Liver (tissue), 9 donors: ENCODE measurements around the gene SLC9C1. TPM values are rescaled to one million over a fixed set of nuclear protein-coding genes. Genes with fewer than 3 reads are reported as not detected.

Source experiments
- DNase-seq: peaks from one replicate; pipeline ENCODE4 v3.0.0-alpha.2; 2017; ENCODE audit warnings: low spot score
- H3K27ac ChIP-seq, 2 donors: one replicate each; pipeline ENCODE4 v1.7.0; 2013; ENCODE audit warnings: inconsistent platforms in 2 of 2, low read length in 2 of 2, control low read depth in 1 of 2, low read depth in 1 of 2, mild to moderate bottlenecking in 1 of 2
- H3K27me3 ChIP-seq, 4 donors: one replicate each; pipeline versions ENCODE4 v1.6.1 to v1.7.0; 2013; ENCODE audit warnings: low read length in 3 of 4, inconsistent platforms in 1 of 4, mild to moderate bottlenecking in 1 of 4, moderate library complexity in 1 of 4; ENCODE audit not compliant: control insufficient read depth in 4 of 4, insufficient read depth in 4 of 4
- H3K36me3 ChIP-seq, 4 donors: one replicate each; pipeline versions ENCODE4 v1.6.1 to v1.7.0; 2013; ENCODE audit warnings: low read length in 3 of 4, mild to moderate bottlenecking in 3 of 4, low read depth in 1 of 4, moderate library complexity in 1 of 4; ENCODE audit not compliant: control insufficient read depth in 4 of 4, insufficient read depth in 3 of 4
- H3K4me1 ChIP-seq, 4 donors: one replicate each; pipeline versions ENCODE4 v1.6.1 to v1.7.0; 2013; ENCODE audit warnings: low read length in 3 of 4, mild to moderate bottlenecking in 3 of 4, moderate library complexity in 1 of 4; ENCODE audit not compliant: control insufficient read depth in 4 of 4, insufficient read depth in 4 of 4
- H3K4me3 ChIP-seq, 3 donors: one replicate each; pipeline versions ENCODE4 v1.6.1 to v1.7.0; 2013; ENCODE audit warnings: low read length in 3 of 3, control low read depth in 1 of 3, low read depth in 1 of 3, mild to moderate bottlenecking in 1 of 3
- H3K9ac ChIP-seq, 2 donors: one replicate each; pipeline ENCODE4 v1.7.0; 2013; ENCODE audit warnings: low read length in 2 of 2, mild to moderate bottlenecking in 2 of 2, moderate library complexity in 2 of 2, control low read depth in 1 of 2, low read depth in 1 of 2
- H3K9me3 ChIP-seq, 4 donors: one replicate each; pipeline versions ENCODE4 v1.6.1 to v1.7.0; 2013; ENCODE audit warnings: low read length in 3 of 4; ENCODE audit not compliant: control insufficient read depth in 4 of 4
- EGR1 ChIP-seq, 2 donors: IDR thresholded peaks; 2 replicates each; pipeline ENCODE4 v1.6.1; 2016 to 2018; ENCODE audit warnings: antibody characterized with exemption in 2 of 2, low read depth in 2 of 2
- HNF4G ChIP-seq: IDR thresholded peaks from 2 replicates; pipeline ENCODE4 v1.6.1; 2016; ENCODE audit warnings: antibody characterized with exemption
- JUND ChIP-seq, 2 donors: IDR thresholded peaks; 2 replicates each; pipeline ENCODE4 v1.6.1; 2016; ENCODE audit warnings: antibody characterized with exemption in 2 of 2
- NR2F2 ChIP-seq: IDR thresholded peaks from 2 replicates; pipeline ENCODE4 v1.6.1; 2016; ENCODE audit warnings: antibody characterized with exemption
- RAD21 ChIP-seq, 2 donors: IDR thresholded peaks; 2 replicates each; pipeline ENCODE4 v1.6.1; 2016; ENCODE audit warnings: antibody characterized with exemption in 2 of 2, mild to moderate bottlenecking in 2 of 2
- SP1 ChIP-seq: IDR thresholded peaks from 2 replicates; pipeline ENCODE4 v1.6.1; 2018; ENCODE audit warnings: antibody characterized with exemption, mild to moderate bottlenecking
- WGBS: extraction: QIAGEN DNeasy Blood & Tissue Kit; methylation state at CpG from one replicate; pipeline ENCODE4 v1.1.7; 2013; 5-methylcytosine and 5-hydroxymethylcytosine counted together
- polyA plus RNA-seq, 2 donors: library from polyadenylated mRNA; stranded (reverse) in 1 of 2; unstranded in 1 of 2; fragments of 200-250 nt in 1 of 2; fragments of >200 nt in 1 of 2; fragmentation: Nextera tagmentation in 1 of 2; extraction: Ambion mirVana in 1 of 2; gene quantifications; one replicate each; pipeline versions ENCODE4 v1.2.1 to v1.2.3, GENCODE V29; 2013 to 2015
- total RNA-seq, 2 donors: library from RNA; depleted of rRNA; stranded (reverse); fragments of >200 nt; gene quantifications; one replicate each; pipeline ENCODE4 v1.2.3, GENCODE V29; 2014
- TF ChIP-seq, protein P1 (sequence below): IDR thresholded peaks from 2 replicates; pipeline ENCODE4 v1.6.1; 2016; ENCODE audit warnings: antibody characterized with exemption, mild to moderate bottlenecking
- TF ChIP-seq, protein P2 (sequence below): IDR thresholded peaks from 2 replicates; pipeline ENCODE4 v1.6.1; 2016; ENCODE audit warnings: antibody characterized with exemption
- donor health status: healthy.
- donor health status: healthy.
- donor health status: healthy.
- donor health status: healthy.
- donor health status: healthy.

SLC9C1 gene
- total and polyA plus RNA-seq, 4 donors, result 0.28 TPM; not detected in 3

GRCh38 chr3:112233083-112233482 is 60.9 kb downstream of the SLC9C1 start:
- Histone ChIP-seq H3K36me3 (no peaks in the 10 kb centered on the region), H3K27ac (no peak overlapping the region), H3K9ac (no peak overlapping the region), H3K4me1 (no peaks in the 10 kb centered on the region), H3K9me3 (no peaks in the 10 kb centered on the region), H3K4me3 (no peak overlapping the region), H3K27me3 (no peaks in the 10 kb centered on the region)
- DNase-seq, result no peak
- 73% methylated on average over 4 of the region's 4 CpGs for WGBS
- TF ChIP-seq, protein P1, sequence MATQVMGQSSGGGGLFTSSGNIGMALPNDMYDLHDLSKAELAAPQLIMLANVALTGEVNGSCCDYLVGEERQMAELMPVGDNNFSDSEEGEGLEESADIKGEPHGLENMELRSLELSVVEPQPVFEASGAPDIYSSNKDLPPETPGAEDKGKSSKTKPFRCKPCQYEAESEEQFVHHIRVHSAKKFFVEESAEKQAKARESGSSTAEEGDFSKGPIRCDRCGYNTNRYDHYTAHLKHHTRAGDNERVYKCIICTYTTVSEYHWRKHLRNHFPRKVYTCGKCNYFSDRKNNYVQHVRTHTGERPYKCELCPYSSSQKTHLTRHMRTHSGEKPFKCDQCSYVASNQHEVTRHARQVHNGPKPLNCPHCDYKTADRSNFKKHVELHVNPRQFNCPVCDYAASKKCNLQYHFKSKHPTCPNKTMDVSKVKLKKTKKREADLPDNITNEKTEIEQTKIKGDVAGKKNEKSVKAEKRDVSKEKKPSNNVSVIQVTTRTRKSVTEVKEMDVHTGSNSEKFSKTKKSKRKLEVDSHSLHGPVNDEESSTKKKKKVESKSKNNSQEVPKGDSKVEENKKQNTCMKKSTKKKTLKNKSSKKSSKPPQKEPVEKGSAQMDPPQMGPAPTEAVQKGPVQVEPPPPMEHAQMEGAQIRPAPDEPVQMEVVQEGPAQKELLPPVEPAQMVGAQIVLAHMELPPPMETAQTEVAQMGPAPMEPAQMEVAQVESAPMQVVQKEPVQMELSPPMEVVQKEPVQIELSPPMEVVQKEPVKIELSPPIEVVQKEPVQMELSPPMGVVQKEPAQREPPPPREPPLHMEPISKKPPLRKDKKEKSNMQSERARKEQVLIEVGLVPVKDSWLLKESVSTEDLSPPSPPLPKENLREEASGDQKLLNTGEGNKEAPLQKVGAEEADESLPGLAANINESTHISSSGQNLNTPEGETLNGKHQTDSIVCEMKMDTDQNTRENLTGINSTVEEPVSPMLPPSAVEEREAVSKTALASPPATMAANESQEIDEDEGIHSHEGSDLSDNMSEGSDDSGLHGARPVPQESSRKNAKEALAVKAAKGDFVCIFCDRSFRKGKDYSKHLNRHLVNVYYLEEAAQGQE, result no peak
- TF ChIP-seq SP1 (no peak), NR2F2 (no peak)
- TF ChIP-seq, protein P2, sequence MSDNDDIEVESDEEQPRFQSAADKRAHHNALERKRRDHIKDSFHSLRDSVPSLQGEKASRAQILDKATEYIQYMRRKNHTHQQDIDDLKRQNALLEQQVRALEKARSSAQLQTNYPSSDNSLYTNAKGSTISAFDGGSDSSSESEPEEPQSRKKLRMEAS, result no peak

DNA sequence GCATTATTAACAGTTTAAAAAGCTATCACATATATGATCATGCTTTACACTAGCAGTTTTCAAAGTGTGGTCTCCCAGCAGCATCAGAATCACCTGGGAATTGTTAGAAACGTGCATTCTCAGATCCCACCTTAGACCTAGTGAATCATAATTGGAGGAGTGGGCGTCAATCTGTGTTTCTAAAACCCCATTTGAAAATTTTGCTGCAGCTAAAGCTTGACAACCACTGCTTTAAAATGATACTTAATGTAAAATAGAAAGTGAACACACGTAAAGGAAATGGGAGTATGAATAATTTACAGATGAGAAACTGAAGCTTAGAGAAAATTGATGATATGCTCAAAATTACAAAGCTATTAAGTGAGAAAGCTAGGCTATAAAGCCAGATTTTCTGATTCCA is 62.3 kb downstream of the SLC9C1 start:
- TF ChIP-seq JUND (IDR thresholded peaks at IDR 0.05), result no peak
- TF ChIP-seq, protein P1, result no peak
- TF ChIP-seq HNF4G, result no peak
- no peak for TF ChIP-seq RAD21 (IDR thresholded peaks at IDR 0.05)
- no peak for TF ChIP-seq NR2F2
- H3K4me3 ChIP-seq, result no peak overlapping the region
- no peak overlapping the region for H3K9ac ChIP-seq
- no peaks in the 10 kb centered on the region for H3K4me1 ChIP-seq
- H3K9me3 ChIP-seq, result no peaks in the 10 kb centered on the region
- WGBS, result 78% methylated on average over 3 of the region's 3 CpGs
- H3K27me3 ChIP-seq, result no peaks in the 10 kb centered on the region
- no peaks in the 10 kb centered on the region for H3K36me3 ChIP-seq
- DNase-seq, result no peak
- H3K27ac ChIP-seq, result no peak overlapping the region

DNA sequence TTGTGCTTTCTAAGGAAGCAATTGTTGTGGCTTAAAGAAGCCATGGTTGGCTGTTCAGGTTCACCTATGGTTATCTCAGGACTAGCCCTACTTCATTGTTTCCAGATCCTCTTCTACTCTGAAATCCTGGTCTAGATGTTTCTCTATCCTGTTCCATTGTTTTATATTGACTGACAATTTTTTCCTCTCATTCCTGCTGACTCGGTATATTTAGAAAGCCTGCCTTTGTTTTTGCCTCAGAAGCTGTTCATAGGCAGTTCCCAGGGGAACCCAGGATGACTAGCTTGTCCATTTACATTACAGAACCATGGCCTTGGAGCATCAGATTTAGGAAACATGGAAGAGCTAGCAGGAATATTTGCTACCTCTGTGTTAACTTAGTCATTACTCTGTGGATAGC is 64.0 kb downstream of the SLC9C1 start:
- WGBS, result 81% methylated on average over 1 of the region's 1 CpG
- TF ChIP-seq EGR1 (IDR thresholded peaks at IDR 0.05; ENCODE audit: low read depth in 2 of 2), result no peak

More for the DNA sequence above, 64.0 kb downstream of the SLC9C1 start:
- Histone ChIP-seq H3K36me3 (no peaks in the 10 kb centered on the region), H3K27me3 (no peaks in the 10 kb centered on the region), H3K27ac (no peak overlapping the region), H3K9me3 (peaks cover 0 to 5% (median under 1%) of the 10 kb centered on the region in 4 donors), H3K4me1 (no peaks in the 10 kb centered on the region), H3K9ac (no peak overlapping the region), H3K4me3 (no peak overlapping the region)
- DNase-seq, result no peak
